GM18909 (cell line): ENCODE results near the gene OBSCN.
A peak's percentile ranks its signal among the peaks of the same experiment; 100 is the strongest.

Experiments used
- ATAC-seq: cut with Tn5 transposase; IDR thresholded peaks from one replicate; pipeline ENCODE4 v1.9.1; 2021; ENCODE audit warnings: mild to moderate bottlenecking; ENCODE audit not compliant: unreplicated experiment, poor library complexity

Gene OBSCN

DNA sequence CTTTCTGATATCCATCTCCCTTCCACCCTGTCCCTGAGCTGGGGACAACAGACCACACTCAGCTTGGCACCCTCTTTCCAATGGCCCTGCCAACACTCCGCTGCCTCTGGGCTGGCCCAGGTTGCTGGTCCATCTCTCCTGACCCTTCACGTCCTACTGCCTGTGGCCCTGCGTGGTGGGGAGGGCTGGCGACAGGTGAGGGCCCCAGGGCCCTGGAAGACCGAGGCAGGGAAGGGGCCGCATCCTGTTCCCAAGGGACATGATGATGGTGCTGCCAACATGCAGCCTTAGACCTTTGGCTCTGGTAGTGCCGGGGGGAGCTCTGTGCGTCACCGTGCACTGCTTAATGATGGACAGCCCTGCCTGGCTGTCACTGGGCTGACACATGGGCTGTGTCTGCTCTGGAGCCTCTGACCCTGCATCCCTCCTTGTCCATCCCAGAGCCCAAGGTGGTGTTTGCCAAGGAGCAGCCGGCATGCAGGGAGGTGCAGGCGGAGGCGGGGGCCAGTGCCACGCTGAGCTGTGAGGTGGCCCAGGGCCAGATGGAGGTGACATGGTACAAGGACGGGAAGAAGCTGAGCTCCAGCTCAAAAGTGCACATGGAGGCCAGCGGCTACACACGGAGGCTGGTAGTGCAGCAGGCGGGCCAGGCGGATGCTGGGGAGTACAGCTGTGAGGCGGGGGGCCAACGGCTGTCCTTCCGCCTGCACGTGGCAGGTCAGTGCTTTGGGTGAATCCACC lies 65.2 kb downstream of the OBSCN start:
- no peak for ATAC-seq

DNA sequence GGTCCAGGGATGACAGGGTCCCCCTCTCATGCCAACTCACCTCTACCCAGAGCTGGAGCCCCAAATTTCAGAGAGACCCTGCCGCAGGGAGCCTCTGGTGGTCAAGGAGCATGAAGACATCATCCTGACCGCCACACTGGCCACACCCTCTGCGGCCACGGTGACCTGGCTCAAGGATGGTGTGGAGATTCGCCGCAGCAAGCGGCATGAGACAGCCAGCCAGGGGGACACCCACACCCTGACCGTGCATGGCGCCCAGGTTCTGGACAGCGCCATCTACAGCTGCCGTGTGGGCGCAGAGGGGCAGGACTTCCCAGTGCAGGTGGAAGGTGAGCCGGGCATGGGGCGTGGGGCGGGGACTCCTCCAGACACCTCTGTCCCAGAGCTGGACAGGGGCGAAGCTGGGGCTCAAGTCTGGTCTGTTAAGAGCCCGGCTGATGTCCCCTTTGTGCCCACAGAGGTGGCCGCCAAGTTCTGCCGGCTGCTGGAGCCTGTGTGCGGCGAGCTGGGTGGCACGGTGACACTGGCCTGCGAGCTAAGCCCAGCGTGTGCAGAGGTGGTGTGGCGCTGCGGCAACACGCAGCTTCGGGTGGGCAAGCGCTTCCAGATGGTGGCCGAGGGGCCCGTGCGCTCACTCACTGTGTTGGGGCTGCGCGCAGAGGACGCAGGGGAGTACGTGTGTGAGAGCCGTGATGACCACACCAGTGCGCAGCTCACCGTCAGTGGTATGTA lies 66.0 kb downstream of the OBSCN start:
- no peak for ATAC-seq

DNA sequence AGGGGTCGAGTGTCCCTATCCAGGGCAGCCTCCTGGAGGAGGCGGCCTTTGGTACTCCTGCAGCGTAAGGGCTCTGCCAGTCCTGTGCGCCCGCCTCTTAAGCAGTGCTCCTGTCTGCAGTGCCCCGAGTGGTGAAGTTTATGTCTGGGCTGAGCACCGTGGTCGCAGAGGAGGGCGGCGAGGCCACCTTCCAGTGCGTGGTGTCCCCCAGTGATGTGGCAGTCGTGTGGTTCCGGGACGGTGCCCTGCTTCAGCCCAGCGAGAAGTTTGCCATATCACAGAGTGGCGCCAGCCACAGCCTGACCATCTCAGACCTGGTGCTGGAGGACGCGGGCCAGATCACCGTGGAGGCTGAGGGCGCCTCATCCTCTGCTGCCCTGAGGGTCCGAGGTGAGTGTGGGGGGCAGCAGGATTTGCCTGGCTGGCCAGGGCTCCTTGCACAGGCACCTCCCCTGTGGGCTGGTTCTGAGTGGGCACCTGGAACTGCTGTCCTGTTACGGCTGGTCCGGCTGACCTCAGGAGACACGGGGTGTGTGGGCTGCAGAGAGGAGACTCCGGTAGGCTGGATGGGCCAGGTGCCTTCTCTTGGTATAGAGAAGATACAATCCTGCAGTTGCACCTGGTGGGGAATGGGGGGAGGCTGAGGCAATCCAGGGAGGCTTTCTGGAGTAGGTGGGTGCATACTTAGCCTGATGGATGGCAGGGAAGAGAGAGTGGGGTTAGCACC lies 66.8 kb downstream of the OBSCN start:
- ATAC-seq: no peak

DNA sequence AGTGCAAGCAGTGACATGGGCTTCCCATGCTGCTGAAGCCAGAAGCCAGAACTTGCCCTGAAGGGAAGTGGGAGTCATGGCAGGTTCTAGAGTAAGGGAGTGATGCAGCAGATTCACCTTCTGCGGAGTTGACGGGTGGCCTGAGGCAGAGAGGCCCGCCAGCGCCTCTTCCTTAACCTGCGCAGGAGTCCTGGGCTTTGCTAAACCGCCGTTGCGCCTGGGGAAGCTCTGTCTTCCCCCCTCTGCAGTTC lies 67.3 kb downstream of the OBSCN start:
- ATAC-seq: no peak

DNA sequence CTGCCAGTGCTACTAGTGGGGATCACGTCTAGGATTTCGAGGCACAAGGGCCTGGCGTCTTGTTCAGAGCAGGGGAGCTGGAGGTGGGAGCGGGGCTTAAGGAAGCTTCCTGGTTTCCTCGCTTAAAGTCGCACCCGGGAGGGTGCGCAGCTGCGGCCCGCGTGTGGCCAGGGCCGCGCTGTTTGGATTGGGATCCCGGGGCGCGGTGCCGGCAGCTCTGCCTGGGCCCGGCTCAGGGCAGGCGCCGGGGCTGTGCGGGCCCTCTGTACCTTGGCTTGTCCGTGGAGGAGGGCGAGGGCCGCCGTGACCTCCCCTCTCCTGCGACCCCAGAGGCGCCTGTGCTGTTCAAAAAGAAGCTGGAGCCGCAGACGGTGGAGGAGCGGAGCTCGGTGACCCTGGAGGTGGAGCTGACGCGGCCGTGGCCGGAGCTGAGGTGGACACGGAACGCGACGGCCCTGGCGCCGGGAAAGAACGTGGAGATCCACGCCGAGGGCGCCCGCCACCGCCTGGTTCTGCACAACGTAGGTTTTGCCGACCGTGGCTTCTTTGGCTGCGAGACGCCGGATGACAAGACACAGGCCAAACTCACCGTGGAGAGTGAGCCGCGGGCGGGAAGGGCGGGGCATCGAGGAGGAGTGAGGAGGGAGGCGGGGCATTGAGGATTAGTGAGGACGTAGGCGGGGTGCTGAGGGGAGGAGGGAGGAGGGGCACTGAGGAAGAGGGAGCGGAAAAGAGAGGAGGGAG lies 67.8 kb downstream of the OBSCN start:
- peak; percentile 64 for ATAC-seq

DNA sequence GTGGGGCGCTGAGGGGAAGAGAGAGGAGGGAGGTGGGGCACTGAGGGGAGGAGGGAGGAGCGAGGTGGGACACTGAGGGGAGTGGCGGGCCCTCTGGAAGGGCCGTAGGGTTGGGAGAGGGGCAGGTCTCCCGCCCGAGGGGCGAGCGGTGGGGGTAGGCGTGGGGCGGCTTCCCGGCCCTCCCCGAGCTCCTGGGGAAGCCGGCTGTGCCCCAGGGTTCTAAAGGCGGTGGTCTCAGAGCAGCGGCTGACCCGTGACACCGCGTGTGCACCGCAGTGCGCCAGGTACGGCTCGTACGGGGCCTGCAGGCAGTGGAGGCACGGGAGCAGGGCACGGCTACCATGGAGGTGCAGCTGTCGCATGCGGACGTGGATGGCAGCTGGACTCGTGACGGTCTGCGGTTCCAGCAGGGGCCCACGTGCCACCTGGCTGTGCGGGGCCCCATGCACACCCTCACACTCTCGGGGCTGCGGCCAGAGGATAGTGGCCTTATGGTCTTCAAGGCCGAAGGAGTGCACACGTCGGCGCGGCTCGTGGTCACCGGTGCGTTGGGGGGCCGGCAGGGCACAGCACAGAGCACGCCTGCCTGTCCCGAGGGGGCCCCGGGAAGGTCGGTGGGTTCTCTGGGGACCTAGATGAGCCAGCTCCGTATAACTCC lies 68.5 kb downstream of the OBSCN start:
- no peak for ATAC-seq

DNA sequence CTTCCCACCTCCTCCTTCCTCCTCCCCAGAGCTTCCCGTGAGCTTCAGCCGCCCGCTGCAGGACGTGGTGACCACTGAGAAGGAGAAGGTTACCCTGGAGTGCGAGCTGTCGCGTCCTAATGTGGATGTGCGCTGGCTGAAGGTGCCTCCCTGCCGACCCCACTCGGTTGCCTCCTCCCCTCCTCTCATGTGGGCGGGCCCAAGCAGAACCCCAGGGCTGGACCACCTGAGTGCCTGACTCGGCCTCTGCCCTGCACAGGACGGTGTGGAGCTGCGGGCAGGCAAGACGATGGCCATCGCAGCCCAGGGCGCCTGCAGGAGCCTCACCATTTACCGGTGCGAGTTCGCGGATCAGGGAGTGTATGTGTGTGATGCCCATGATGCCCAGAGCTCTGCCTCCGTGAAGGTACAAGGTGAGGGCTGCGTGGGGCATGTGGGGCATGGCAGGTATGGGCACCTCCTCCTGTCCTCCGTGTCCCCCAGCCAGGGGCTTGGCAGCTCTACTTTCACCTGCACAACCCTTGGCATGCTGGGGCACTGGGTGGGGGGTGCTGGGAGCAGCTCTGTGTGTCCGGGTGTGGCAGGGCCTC lies 69.2 kb downstream of the OBSCN start:
- ATAC-seq: no peak

DNA sequence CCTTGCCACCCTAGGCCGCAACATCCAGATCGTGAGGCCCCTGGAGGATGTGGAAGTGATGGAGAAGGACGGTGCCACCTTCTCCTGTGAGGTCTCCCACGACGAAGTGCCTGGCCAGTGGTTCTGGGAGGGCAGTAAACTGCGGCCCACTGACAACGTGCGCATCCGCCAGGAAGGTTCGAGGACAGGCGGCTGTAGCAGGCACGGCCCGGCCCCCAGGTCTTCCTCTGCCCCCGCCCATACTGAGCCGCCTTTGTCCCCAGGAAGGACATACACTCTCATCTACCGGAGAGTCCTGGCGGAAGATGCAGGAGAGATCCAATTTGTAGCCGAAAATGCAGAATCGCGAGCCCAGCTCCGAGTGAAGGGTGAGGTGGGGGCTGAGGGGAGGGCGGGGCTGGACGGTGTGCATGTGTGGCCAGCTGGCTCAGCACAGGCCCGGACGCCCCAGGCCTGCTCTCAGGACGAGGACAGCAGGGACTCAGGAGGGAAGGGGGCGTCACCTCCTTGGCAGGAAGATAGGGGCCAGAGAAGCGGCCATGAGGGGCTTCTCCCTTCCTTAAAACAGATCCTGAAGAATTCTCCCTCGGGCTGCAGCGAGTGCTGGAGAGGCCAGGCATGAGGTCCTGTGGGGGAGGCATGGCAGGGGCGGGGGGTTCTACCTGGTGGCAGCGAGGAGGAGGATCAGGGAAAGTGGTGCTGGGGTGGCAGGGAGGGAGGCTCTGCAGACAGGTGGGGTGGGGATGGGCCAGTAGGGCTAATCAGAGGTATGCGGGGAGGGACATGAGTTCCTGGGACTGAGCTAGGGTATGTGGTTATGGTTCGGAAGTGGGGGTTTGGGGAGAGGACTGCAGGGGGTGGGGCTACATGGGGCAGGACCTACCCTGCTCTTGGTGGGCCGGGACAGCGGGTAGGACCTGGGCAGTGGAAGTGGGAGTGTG lies 69.9 kb downstream of the OBSCN start:
- no peak for ATAC-seq

DNA sequence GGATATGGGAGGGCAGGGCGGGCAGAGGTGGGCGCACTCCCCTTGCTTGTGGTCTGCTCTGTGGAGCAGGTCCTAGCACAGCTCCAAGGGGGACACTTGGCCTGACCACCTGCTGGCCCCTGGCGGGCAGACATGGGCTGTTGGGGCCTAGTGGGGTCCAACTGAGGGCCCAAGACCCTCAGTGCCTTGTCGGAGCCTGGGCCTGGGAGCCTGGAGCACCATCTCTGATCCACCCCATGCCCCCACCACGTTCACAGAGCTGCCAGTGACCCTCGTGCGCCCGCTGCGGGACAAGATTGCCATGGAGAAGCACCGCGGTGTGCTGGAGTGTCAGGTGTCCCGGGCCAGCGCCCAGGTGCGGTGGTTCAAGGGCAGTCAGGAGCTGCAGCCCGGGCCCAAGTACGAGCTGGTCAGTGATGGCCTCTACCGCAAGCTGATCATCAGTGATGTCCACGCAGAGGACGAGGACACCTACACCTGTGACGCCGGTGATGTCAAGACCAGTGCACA lies 70.6 kb downstream of the OBSCN start:
- ATAC-seq: no peak

DNA sequence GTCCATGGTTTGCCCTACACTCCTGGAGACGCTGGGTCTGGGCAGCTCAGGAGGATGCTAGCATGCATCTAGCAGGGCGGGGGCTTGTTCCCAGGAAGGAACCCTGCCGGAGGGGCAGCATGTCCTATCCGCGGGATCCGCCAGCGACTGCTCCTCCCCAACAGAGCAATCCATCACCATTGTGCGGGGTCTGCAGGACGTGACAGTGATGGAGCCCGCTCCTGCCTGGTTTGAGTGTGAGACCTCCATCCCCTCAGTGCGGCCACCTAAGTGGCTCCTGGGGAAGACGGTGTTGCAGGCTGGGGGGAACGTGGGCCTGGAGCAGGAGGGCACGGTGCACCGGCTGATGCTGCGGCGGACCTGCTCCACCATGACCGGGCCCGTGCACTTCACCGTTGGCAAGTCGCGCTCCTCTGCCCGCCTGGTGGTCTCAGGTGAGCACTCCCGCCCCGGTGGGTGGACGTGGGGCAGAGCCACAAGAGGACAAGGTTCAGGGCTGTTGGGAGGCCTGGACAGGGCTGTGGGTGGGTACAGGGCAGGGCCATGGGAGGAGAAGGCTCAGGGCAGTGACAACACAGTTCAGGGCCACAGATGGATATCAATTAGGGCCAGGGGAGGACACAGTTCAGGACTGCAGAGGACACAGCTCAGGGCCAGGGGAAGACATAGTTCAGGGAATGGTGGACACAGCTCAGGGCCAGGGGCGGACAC lies 71.3 kb downstream of the OBSCN start:
- ATAC-seq: no peak

DNA sequence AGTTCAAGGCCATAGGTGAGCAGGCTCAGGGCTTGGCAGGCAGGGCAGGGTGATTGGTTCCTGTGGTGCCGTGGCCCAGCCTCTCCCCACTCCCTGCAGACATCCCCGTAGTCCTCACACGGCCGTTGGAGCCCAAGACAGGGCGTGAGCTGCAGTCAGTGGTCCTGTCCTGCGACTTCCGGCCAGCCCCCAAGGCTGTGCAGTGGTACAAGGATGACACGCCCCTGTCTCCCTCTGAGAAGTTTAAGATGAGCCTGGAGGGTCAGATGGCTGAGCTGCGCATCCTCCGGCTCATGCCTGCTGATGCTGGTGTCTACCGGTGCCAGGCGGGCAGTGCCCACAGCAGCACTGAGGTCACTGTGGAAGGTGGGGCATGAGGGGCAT lies 71.9 kb downstream of the OBSCN start:
- no peak for ATAC-seq

DNA sequence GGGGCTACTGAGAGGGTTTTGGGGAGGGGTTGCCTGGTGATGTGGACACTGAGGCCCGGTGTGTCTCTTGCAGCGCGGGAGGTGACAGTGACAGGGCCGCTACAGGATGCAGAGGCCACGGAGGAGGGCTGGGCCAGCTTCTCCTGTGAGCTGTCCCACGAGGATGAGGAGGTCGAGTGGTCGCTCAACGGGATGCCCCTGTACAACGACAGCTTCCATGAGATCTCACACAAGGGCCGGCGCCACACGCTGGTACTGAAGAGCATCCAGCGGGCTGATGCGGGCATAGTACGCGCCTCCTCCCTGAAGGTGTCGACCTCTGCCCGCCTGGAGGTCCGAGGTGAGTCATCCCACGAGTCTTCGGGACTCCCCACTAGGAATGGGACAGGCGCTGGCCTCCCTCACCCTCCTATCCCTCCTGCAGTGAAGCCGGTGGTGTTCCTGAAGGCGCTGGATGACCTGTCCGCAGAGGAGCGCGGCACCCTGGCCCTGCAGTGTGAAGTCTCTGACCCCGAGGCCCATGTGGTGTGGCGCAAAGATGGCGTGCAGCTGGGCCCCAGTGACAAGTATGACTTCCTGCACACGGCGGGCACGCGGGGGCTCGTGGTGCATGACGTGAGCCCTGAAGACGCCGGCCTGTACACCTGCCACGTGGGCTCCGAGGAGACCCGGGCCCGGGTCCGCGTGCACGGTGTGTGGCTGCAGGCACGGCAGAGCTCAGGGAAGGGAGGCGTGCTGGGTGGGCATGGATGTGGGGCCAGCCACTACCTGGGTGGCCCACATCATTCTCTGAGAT lies 72.5 kb downstream of the OBSCN start:
- no peak for ATAC-seq

DNA sequence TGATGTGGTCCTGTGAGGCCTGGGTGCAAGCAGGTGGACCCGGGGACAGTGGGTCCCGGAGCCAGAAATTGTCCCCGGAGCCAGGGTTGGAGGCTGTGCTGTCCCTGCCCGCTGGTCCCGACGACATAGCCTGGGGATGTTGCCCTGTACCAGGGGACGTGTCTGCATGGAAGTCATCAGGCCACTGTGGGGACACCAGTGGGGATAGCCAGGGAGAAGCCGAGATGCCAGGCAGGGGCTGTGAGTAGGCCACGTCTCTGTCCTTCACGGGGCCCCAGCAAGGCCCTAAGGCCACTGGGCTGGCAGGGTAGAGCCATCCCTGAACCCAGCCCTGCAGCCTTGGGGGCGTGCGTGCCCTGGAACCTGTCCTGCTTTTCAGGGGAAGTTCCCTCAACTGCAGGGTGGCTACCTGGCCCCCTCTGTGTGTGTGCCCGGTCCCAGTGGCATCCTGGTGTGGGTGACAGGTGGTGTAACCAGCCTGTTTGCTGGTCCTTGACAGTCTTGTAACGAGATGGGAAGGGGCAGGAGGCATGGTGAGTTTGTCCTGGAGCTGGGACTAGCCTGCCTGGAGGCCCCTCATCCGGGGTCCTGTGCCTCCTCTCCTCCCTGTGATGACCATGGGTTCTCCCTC lies 73.2 kb downstream of the OBSCN start:
- ATAC-seq: no peak

DNA sequence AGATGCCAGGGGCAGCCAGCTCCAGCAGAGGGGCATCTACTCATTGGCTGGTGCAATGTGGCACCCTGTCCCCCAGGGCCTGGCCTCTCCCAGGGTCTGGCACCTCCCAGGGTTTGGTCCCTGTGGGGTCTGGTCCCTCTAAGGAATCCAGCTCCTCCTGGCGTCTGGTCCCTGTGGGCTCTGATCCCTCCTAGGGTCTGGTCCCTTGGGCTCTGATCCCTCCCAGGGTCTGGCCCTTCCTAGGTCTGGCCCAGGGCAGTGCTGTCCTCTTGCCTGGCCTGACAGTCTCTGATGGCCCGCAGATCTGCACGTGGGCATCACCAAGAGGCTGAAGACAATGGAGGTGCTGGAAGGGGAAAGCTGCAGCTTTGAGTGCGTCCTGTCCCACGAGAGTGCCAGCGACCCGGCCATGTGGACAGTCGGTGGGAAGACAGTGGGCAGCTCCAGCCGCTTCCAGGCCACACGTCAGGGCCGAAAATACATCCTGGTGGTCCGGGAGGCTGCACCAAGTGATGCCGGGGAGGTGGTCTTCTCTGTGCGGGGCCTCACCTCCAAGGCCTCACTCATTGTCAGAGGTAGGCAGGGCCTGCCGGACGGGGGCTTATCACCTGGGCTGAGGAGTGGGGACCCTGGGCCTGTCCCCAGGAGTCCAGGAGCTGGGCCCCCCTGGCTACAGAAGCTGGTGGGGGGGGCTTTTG lies 73.9 kb downstream of the OBSCN start:
- ATAC-seq: no peak

DNA sequence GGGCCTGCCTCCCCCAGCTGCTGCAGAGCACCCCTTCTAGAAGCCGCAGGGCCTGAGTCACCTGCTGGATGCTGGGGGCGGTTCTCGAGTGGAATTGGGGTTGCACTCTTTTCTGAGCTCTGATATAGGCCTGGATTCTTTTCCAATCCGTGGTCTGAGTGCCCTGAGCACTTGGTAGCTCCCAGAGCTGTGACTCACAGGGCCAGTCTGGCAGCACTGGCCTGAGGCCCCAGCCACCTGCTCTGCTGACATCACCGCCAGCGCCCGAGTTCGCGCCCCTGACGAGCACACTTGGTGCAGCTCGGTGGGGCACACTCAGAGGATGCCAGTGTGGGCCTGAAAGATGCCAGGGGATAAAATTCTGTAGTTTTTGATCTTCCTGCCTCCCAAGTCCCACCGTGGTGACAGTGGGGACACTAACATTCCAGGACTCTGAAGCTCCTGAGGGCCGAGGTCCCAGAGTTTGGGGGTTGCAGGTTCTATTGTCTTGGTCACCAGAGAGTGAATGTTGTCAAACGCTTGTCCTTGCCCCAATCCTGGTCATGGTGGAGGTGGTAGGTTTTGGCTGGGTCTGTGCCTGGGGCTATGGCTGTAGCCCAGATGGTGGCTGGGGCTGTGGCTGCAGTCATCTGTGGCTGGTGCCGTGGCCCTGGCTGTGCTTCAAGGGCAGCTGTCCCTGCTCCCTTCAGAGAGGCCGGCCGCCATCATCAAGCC lies 74.6 kb downstream of the OBSCN start:
- no peak for ATAC-seq

DNA sequence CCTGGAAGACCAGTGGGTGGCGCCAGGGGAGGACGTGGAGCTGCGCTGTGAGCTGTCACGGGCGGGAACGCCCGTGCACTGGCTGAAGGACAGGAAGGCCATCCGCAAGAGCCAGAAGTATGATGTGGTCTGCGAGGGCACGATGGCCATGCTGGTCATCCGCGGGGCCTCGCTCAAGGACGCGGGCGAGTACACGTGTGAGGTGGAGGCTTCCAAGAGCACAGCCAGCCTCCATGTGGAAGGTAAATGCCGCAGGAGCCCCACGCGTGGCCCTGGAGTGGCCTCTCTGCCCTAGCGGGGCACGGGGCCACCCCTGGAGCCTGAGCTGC lies 75.2 kb downstream of the OBSCN start:
- no peak for ATAC-seq
